Prostate gland (tissue), 2 donors: Measurements from ENCODE around the gene SH3PXD2B. TPM values are rescaled to one million over a fixed set of nuclear protein-coding genes. Genes with fewer than 3 reads are reported as not detected.
"Not testable (repeated sequence)": the region's sequence is repeated elsewhere in the genome, so short reads cannot be mapped to it uniquely, and the experiment has no call there.

Source experiments
- DNase-seq: peaks from one replicate; pipeline ENCODE4 v3.0.0-alpha.2; 2019; ENCODE audit warnings: low spot score
- H3K27ac ChIP-seq, 2 donors: fragments of 200-600 bp; sonication (generic); 2 replicates each; pipeline ENCODE4 v1.5.1; 2017 to 2019
- H3K27me3 ChIP-seq: fragments of 200-600 bp; sonication (generic); replicated peaks from 2 replicates; pipeline ENCODE4 v1.5.1; 2019; ENCODE audit not compliant: insufficient read depth
- H3K36me3 ChIP-seq, 2 donors: fragments of 200-600 bp; sonication (generic); 1 replicate in 1 of 2; 2 replicates in 1 of 2; pipeline versions ENCODE4 v1.5.1 to v1.8.1; 2017 to 2019
- H3K4me1 ChIP-seq: fragments of 200-600 bp; sonication (generic); replicated peaks from 2 replicates; pipeline ENCODE4 v1.5.1; 2019
- H3K4me3 ChIP-seq, 2 donors: fragments of 200-600 bp; sonication (generic); 2 replicates each; pipeline ENCODE4 v1.5.1; 2017 to 2019
- H3K9me3 ChIP-seq: fragments of 200-600 bp; sonication (generic); 2 replicates; pipeline ENCODE4 v1.5.1; 2017
- POLR2A ChIP-seq: fragments of 450-650 bp; IDR thresholded peaks from one replicate; pipeline ENCODE4 v1.6.1; 2016; ENCODE audit warnings: antibody characterized with exemption, mild to moderate bottlenecking
- POLR2AphosphoS5 ChIP-seq: sonication (generic); formaldehyde crosslinking; IDR thresholded peaks from one replicate; pipeline ENCODE4 v1.6.1; 2017; ENCODE audit warnings: antibody characterized with exemption
- WGBS: methylation state at CpG from one replicate; pipeline ENCODE4 v1.1.5; 2018; 5-methylcytosine and 5-hydroxymethylcytosine counted together
- intact Hi-C: fragments of 100-400 bp; cut with DNase I; formaldehyde crosslinking; loops from one replicate; pipeline ENCODE4 v1.14.2; 2022
- total RNA-seq, 2 donors: library from RNA; depleted of rRNA; stranded (reverse); fragments of >200 nt; gene quantifications; one replicate each; pipeline ENCODE4 v1.1.0, GENCODE V29; 2016
- TF ChIP-seq, protein P1 (sequence below), 4 experiments: fragments of 200-600 bp in 2 of 4; fragments of 450-650 bp in 2 of 4; sonication (generic) in 2 of 4; IDR thresholded peaks; 1 replicate in 3 of 4; 2 replicates in 1 of 4; pipeline ENCODE4 v1.5.1; 2016 to 2019; ENCODE audit warnings: antibody characterized with exemption in 4 of 4, mild to moderate bottlenecking in 2 of 4, moderate library complexity in 2 of 4

SH3PXD2B gene
- total RNA-seq, 2 donors from 2014 or later, result 15.8 to 38.0 TPM

DNA sequence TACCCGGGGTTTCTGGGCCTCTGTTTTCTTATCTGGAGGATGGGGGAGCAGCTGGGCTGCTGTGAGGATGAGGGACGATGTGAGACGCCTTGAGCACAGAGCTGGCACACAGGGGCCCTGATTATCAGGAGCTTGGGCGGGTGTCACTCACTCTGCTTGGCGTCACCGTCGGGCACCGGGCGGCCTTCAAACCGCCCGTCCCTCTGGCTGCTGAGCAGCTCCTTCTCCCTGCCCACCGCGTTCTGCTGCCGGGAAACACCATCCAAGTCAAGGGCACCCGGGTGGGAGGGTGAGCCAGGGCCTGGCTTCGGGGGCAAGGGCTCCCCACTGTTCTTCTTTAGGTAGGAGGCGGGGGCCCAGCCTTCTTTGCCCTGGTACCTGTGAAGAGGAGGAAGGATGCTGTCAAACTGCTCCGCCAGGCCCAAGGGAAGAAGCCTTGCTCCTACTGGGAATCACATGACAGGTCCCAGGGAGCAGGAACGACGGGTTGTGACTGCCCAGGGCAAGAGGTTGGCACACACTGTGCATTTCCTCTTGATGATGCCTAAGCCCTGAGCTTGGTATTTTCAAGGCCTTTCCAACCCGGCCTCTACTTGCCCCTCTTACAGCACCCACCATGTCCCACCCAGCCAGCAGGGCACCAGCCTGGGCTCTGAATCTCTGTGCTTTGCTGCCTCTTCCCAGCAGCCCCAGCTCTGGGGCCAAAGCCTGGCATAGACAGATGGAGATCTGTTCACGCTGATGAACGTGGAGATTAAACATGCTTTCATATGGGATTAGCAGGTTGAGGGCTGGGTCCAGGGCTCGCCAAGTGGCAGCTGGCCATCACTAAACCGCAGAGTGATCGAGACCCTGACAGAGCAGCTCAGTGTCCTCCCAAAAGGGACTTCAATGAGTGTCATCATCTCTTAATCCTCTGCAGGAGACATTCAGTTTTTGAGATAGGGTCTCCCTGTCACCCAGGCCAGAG lies 103.8 kb downstream of the SH3PXD2B start:
- WGBS, result 88% methylated on average over 26 of the region's 26 CpGs
- peaks cover 0 to 4% of the 10 kb centered on the region in 2 donors for H3K36me3 ChIP-seq
- intact Hi-C loops, result no loop called here
- no peaks in the 10 kb centered on the region for H3K27me3 ChIP-seq
- no peaks in the 10 kb centered on the region for H3K9me3 ChIP-seq
- H3K4me1 ChIP-seq, result no peaks in the 10 kb centered on the region
- TF ChIP-seq, protein P1, sequence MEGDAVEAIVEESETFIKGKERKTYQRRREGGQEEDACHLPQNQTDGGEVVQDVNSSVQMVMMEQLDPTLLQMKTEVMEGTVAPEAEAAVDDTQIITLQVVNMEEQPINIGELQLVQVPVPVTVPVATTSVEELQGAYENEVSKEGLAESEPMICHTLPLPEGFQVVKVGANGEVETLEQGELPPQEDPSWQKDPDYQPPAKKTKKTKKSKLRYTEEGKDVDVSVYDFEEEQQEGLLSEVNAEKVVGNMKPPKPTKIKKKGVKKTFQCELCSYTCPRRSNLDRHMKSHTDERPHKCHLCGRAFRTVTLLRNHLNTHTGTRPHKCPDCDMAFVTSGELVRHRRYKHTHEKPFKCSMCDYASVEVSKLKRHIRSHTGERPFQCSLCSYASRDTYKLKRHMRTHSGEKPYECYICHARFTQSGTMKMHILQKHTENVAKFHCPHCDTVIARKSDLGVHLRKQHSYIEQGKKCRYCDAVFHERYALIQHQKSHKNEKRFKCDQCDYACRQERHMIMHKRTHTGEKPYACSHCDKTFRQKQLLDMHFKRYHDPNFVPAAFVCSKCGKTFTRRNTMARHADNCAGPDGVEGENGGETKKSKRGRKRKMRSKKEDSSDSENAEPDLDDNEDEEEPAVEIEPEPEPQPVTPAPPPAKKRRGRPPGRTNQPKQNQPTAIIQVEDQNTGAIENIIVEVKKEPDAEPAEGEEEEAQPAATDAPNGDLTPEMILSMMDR (IDR thresholded peaks at IDR 0.05), result no peak
- no peak for TF ChIP-seq POLR2AphosphoS5
- TF ChIP-seq POLR2A, result no peak
- H3K4me3 ChIP-seq, result no peak overlapping the region
- no peak overlapping the region for H3K27ac ChIP-seq
- no peak for DNase-seq

DNA sequence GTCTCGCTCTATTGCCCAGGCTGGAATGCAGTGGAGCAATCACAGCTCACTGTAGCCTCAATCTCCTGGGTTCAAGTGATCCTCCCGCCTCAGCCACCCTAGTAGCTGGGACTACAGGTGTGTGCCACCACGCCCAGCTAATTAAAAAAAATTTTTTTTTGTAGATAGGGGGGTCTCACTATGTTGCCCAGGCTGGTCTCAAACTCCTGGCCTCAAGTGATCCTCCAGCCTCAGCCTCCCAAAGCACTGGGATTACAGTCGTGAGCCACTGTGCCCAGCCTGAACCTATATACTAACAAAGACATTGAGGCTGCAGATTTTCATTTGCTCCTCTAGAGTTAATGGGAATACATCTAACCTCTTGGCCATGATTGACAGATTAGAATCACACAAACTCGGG lies 105.6 kb downstream of the SH3PXD2B start:
- H3K27ac ChIP-seq, DNase-seq, H3K27me3 ChIP-seq, H3K36me3 ChIP-seq, H3K4me3 ChIP-seq, intact Hi-C loops, H3K9me3 ChIP-seq, H3K4me1 ChIP-seq: not testable (repeated sequence)
- 86% methylated on average over 5 of the region's 5 CpGs for WGBS

DNA sequence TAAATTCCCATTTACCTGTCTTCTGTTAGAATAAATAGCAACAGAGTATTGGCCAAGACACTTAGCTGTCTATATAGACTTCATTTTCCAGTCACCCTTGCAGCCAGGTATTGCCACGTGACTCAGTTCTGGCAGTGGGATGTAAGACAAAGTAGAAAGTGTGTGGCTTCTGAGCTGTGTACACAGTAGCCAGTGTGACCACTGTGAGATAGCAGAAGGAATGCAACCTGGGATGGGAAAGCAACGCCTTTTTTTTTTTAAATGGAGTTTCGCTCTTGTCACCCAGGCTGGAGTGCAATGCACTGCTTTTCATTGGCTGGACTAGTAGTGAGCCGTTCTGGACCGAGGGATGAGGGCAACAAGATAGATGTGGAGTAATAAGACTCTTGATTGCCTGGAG lies 106.2 kb downstream of the SH3PXD2B start:
- Histone ChIP-seq H3K27me3 (no peaks in the 10 kb centered on the region), H3K27ac (no peak overlapping the region), H3K36me3 (no peaks in the 10 kb centered on the region), H3K4me3 (no peak overlapping the region), H3K9me3 (no peaks in the 10 kb centered on the region), H3K4me1 (no peaks in the 10 kb centered on the region)
- no peak for DNase-seq
- TF ChIP-seq, protein P1 (IDR thresholded peaks at IDR 0.05), result no peak
- 87% methylated on average over 5 of the region's 5 CpGs for WGBS
- intact Hi-C loops, result no loop called here

DNA sequence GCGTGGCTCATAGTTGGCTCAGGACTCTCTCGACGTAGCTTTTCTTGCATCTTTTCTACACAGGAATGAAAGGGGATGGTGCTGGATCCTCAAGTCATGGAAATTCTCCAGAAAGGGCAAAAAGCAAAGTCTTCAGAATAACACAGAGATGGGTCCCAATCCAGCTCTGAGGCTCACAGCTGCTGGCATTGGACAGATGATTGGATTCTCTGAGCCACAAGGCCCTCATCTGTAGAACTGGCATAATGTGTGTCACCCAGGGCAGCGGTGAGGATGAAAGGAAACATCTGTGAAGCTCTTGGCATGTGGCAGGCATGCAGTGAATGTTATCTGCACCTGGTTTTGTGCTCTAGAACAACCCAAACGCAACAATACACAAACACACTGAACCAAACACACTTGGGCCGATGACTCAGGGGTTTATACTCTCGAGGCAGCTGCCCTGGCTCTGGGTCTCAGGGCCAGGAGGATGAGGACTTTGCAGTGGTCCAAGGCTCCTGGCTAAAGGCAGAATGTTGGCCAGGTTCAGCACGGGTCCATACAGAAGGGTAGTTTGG lies 106.8 kb downstream of the SH3PXD2B start:
- Histone ChIP-seq H3K4me3 (no peak overlapping the region), H3K9me3 (no peaks in the 10 kb centered on the region), H3K27ac (no peak overlapping the region), H3K4me1 (no peaks in the 10 kb centered on the region), H3K27me3 (no peaks in the 10 kb centered on the region), H3K36me3 (no peaks in the 10 kb centered on the region)
- intact Hi-C loops, result no loop called here
- TF ChIP-seq POLR2A (no peak), POLR2AphosphoS5 (no peak)
- TF ChIP-seq, protein P1 (IDR thresholded peaks at IDR 0.05), result no peak
- 62% methylated on average over 8 of the region's 8 CpGs for WGBS
- no peak for DNase-seq

DNA sequence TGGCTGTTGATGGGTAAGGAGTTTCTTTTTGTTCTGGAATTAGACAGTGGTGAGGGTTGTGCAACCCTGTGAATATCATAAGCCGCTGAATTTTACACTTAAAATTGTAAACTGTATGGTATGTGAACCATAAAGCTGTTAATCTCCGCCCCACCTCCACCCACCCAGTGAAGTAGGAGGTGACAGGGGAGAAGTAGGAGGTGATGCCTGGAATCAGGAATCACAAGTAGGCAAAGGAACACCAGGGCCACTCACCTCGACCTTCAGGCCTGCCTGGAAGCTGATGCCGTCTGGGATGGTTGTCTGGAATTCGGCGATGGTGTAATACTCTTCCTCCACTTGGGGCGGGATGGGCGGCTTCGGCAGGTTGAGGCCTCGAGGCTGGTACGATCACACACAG lies 108.4 kb downstream of the SH3PXD2B start:
- 84% methylated on average over 11 of the region's 11 CpGs for WGBS
- Histone ChIP-seq H3K4me3 (no peak overlapping the region), H3K27ac (no peak overlapping the region), H3K9me3 (no peaks in the 10 kb centered on the region), H3K27me3 (no peaks in the 10 kb centered on the region), H3K4me1 (no peaks in the 10 kb centered on the region), H3K36me3 (no peaks in the 10 kb centered on the region)
- intact Hi-C loops, result no loop called here
- no peak for TF ChIP-seq POLR2A
- TF ChIP-seq, protein P1 (IDR thresholded peaks at IDR 0.05), result no peak
- no peak for TF ChIP-seq POLR2AphosphoS5
- no peak for DNase-seq
